ENCODE data around the gene ZNF573.

DNA sequence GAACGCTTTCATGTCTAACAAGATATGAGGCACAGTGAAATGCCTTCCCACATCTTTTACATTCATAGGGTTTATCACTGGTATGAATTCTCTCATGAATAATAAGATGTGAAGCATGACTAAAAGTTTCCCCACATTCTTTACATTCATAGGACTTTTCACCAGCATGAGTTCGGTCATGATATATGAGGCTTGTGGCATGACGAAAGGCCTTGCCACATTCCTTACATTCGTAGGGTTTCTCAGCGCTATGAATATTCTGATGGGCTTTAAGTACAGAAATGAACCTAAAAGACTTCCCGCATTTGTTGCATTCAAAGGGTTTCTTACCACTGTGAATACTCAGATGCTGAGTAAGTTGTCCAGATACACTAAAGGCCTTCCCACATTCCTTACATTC, 81.2 kb downstream of the ZNF573 start:
- TF ChIP-seq CTCF (IDR thresholded peaks at IDR 0.05; ENCODE audit: insufficient read depth, low read length, poor library complexity, severe bottlenecking) (no peak), EZH2phosphoT487 (conservative IDR thresholded peaks at IDR 0.05; ENCODE audit: low read length) (no peak)
